HUES6 (cell line): ENCODE data around the gene PCDHGB4.
"Not testable (repeated sequence)": the region's sequence is repeated elsewhere in the genome, so short reads cannot be mapped to it uniquely, and the experiment has no call there.

Experiments used
- H3K27ac ChIP-seq: 2 replicates; pipeline ENCODE4 v1.7.0; 2013; ENCODE audit warnings: low read depth, mild to moderate bottlenecking, low read length, inconsistent platforms
- H3K27me3 ChIP-seq: 2 replicates; pipeline ENCODE4 v1.6.1; 2013; ENCODE audit warnings: low read length; ENCODE audit not compliant: control insufficient read depth, insufficient read depth
- H3K36me3 ChIP-seq: 2 replicates; pipeline ENCODE4 v1.6.1; 2013; ENCODE audit warnings: low read length; ENCODE audit not compliant: control insufficient read depth, insufficient read depth
- H3K4me1 ChIP-seq: 2 replicates; pipeline ENCODE4 v1.6.1; 2013; ENCODE audit warnings: low read length; ENCODE audit not compliant: control insufficient read depth, insufficient read depth
- H3K4me3 ChIP-seq: 2 replicates; pipeline ENCODE4 v1.5.1; 2013; ENCODE audit warnings: low read depth, low read length
- H3K9ac ChIP-seq: one replicate; pipeline ENCODE4 v1.6.1; 2013; ENCODE audit warnings: mild to moderate bottlenecking, low read length
- H3K9me3 ChIP-seq: 2 replicates; pipeline ENCODE4 v1.6.1; 2013; ENCODE audit warnings: low read depth, low read length; ENCODE audit not compliant: control insufficient read depth, insufficient read depth

PCDHGB4 gene

DNA sequence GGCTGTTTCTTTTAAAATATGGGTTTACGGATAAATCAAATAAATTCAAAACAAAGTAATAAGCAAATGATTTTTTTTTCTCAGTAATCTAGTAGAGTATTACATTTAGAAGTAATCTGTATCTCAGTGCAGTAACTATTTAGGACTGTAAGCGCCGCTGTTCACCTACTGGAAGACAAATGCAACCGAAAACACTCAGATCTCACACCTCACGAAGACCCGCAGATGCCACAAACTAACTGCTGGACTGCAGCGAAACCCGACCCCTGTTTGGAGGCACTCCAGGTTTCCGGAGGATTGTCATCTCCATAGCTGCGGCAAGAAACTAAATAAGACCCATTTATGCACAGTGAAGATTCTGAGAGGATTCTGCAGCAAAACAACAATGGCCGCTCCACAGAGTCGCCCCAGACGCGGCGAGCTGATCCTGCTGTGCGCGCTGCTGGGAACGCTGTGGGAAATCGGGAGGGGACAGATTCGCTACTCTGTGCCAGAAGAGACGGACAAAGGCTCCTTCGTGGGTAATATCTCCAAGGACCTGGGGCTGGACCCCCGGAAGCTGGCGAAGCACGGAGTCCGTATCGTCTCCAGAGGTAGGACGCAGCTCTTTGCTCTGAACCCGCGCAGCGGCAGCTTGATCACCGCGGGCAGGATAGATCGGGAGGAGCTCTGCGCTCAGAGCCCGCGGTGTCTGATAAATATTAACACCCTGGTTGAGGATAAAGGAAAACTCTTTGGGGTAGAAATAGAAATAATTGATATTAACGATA lies 5.1 kb downstream of the PCDHGB4 start, which contains the start of gene PCDHGA8:
Gene PCDHGA8, plus strand, starts transcription at position 205 of the 770 bp plus-strand sequence. Its CDS starts 181 bp downstream, at position 386.
- H3K9ac ChIP-seq, result no peak within 1 kb of the TSS
- H3K4me1 ChIP-seq, result no peaks in the 10 kb centered on the region
- no peak within 1 kb of the TSS for H3K27ac ChIP-seq
- peaks cover 77% of the 10 kb centered on the region for H3K9me3 ChIP-seq
- no peak within 1 kb of the TSS for H3K4me3 ChIP-seq
- peaks cover 36% of the 10 kb centered on the region for H3K36me3 ChIP-seq
- peaks cover 7% of the 10 kb centered on the region; the same call in 1 of the 2 replicates for H3K27me3 ChIP-seq

- Histone ChIP-seq H3K4me1 (no peaks in the 10 kb centered on the region), H3K36me3 (peaks cover 35% of the 10 kb centered on the region), H3K27ac (no peak overlapping the region), H3K4me3 (no peak overlapping the region), H3K9me3 (peaks cover 78% of the 10 kb centered on the region), H3K9ac (no peak overlapping the region), H3K27me3 (peaks cover 4% of the 10 kb centered on the region; the same call in 1 of the 2 replicates)
Observed at GRCh38 chr5:141393267-141393666, 5.8 kb downstream of the PCDHGB4 start.

GRCh38 chr5:141394401-141395187 lies 7.1 kb downstream of the PCDHGB4 start:
- H3K27me3 ChIP-seq, H3K27ac ChIP-seq, H3K4me3 ChIP-seq, H3K4me1 ChIP-seq, H3K9ac ChIP-seq: not testable (repeated sequence)
- Histone ChIP-seq H3K9me3 (peaks cover 78% of the 10 kb centered on the region), H3K36me3 (peaks cover 33% of the 10 kb centered on the region)

DNA sequence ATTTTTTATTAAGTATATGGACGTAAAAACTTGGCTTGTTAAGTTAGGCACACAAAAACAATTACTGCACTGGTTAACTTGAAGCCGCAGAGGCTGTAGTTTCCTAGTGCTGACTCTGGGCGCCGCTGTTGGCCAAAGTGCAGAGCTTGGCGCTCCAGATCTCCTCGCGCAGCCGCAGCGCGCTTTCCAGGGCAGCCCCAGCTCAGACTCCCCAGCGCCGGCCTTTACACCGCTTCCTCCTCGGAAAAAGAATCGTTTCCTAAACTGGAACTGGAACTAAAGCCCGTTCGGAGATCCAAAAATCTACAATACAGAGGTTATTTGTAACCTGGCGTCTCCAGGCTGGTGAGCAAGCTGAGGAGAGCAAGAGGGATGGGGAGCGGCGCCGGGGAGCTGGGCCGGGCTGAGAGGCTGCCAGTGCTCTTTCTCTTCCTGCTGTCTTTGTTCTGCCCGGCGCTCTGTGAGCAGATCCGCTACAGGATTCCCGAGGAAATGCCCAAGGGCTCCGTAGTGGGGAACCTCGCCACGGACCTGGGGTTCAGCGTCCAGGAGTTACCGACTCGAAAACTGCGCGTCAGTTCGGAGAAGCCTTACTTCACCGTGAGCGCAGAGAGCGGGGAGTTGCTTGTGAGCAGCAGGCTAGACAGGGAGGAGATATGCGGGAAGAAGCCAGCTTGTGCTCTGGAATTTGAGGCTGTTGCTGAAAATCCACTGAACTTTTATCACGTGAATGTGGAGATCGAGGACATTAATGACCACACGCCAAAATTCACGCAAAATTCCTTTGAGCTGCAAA lies 10.5 kb downstream of the PCDHGB4 start, which contains the start of gene PCDHGB5:
Gene PCDHGB5, plus strand, starts transcription at position 192 of the 796 bp plus-strand sequence. Its CDS starts 181 bp downstream, at position 373.
- not testable (repeated sequence) for H3K4me1 ChIP-seq, H3K27ac ChIP-seq, H3K27me3 ChIP-seq, H3K9ac ChIP-seq
- peaks cover 14% of the 10 kb centered on the region for H3K36me3 ChIP-seq
- H3K9me3 ChIP-seq, result peaks cover 68% of the 10 kb centered on the region
- peak within 1 kb of the TSS; percentile 40; the same call in 1 of the 2 replicates for H3K4me3 ChIP-seq

DNA sequence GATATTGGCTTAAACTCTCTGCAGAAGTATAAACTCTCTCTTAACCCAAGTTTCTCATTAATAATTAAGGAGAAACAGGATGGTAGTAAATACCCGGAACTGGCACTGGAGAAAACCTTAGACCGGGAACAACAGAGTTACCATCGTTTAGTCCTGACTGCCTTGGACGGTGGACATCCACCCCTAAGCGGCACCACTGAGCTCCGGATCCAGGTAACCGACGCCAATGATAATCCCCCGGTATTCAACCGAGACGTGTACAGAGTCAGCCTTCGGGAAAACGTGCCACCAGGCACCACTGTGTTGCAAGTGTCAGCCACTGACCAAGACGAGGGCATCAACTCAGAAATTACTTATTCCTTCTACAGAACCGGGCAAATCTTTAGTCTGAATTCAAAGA lies 11.1 kb downstream of the PCDHGB4 start:
- Histone ChIP-seq H3K27me3 (no peaks in the 10 kb centered on the region), H3K27ac (no peak overlapping the region), H3K4me1 (no peaks in the 10 kb centered on the region), H3K9ac (no peak overlapping the region), H3K9me3 (peaks cover 67% of the 10 kb centered on the region), H3K4me3 (no peak overlapping the region), H3K36me3 (peaks cover 8% of the 10 kb centered on the region)

DNA sequence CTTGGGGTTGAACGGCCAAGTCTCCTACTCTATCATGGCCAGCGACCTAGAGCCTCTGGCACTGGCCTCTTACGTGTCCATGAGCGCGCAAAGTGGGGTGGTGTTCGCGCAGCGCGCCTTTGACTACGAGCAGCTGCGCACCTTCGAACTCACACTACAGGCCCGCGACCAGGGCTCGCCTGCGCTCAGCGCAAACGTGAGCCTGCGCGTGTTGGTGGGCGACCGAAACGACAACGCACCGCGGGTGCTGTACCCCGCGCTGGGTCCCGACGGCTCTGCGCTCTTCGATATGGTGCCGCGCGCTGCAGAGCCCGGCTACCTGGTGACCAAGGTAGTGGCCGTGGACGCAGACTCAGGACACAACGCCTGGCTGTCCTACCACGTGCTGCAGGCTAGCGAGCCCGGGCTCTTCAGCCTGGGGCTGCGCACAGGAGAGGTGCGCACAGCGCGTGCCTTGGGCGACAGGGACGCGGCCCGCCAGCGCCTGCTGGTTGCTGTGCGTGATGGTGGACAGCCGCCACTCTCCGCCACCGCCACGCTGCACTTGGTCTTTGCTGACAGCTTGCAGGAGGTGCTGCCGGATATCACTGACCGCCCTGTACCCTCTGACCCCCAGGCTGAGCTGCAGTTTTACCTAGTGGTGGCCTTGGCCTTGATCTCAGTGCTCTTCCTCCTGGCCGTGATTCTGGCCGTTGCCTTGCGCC lies 12.2 kb downstream of the PCDHGB4 start:
- Histone ChIP-seq H3K9ac (no peak overlapping the region), H3K36me3 (peaks cover 3% of the 10 kb centered on the region), H3K4me1 (no peaks in the 10 kb centered on the region), H3K4me3 (no peak overlapping the region), H3K9me3 (peaks cover 65% of the 10 kb centered on the region), H3K27me3 (no peaks in the 10 kb centered on the region), H3K27ac (no peak overlapping the region)

DNA sequence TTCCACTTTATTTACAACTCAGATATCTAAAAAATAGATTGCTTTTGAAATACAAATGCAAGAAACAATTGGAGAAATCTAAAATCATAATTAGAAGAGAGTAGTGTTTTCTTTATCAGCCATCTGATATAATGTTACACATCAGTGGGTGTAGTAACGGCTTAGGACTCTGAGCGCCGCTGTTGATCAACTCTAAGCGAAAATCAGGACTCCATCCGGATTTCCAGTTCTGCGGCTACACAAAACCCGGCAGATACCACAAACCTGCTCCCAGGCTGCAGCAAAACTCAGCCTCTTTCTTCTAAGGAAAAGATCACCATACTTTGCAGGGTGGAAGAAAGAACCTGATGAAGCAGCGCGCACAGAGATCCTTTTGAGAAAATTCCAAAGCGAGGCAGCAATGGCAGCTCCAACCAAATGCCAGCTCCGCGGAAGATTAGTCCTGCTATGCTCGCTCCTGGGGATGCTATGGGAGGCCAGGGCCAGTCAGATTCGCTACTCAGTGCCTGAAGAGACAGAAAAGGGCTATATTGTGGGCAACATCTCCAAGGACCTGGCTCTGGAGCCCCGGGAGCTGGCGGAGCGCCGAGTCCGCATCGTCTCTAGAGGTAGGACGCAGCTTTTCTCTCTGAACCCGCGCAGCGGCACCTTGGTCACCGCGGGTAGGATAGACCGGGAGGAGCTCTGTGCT lies 15.2 kb downstream of the PCDHGB4 start, which contains the start of gene PCDHGA9:
Gene PCDHGA9, plus strand, starts transcription at position 226 of the 691 bp plus-strand sequence. Its CDS starts 175 bp downstream, at position 401.
- Histone ChIP-seq H3K9ac (no peak within 1 kb of the TSS), H3K27ac (no peak within 1 kb of the TSS), H3K4me3 (no peak within 1 kb of the TSS), H3K4me1 (no peaks in the 10 kb centered on the region), H3K27me3 (no peaks in the 10 kb centered on the region), H3K9me3 (peaks cover 51% of the 10 kb centered on the region), H3K36me3 (peaks cover 3% of the 10 kb centered on the region)

DNA sequence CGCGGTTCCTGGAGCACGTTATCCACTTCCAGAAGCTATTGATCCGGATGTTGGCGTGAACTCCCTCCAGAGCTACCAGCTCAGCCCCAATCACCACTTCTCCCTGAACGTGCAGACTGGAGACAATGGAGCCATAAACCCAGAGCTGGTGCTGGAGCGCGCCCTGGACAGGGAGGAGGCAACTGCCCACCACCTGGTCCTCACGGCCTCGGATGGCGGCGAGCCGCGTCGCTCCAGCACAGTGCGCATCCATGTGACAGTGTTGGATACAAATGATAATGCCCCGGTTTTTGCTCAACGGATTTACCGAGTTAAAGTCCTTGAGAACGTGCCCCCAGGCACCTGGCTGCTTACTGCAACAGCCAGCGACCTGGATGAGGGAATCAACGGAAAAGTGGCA lies 15.9 kb downstream of the PCDHGB4 start:
- H3K4me3 ChIP-seq, result no peak overlapping the region
- peaks cover 48% of the 10 kb centered on the region for H3K9me3 ChIP-seq
- no peak overlapping the region for H3K9ac ChIP-seq
- no peaks in the 10 kb centered on the region for H3K4me1 ChIP-seq
- peaks cover 3% of the 10 kb centered on the region for H3K36me3 ChIP-seq
- peaks cover 3% of the 10 kb centered on the region for H3K27me3 ChIP-seq
- no peak overlapping the region for H3K27ac ChIP-seq

DNA sequence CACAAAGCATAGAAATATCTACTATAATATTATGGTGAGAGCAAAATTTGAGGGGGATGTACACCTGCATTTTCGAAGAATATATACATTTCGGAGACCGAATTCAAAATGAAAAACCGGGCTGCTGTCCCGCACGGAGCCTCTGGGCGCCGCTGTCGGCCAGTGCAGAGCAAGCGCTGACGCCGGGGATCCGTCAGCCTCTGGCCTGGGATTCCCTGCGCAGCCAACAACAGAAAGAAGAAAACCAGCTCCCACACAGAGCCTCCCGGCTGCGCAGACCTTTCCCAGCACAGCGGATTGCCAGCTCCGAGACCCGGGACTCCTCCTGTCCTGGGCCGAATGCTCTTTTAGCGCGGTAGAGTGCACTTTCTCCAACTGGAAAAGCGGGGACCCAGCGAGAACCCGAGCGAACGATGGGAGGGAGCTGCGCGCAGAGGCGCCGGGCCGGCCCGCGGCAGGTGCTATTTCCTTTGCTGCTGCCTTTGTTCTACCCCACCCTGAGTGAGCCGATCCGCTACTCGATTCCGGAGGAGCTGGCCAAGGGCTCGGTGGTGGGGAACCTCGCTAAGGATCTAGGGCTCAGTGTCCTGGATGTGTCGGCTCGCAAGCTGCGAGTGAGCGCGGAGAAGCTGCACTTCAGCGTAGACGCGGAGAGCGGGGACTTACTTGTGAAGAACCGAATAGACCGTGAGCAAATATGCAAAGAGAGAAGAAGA lies 20.4 kb downstream of the PCDHGB4 start, which contains the start of gene PCDHGB6:
Gene PCDHGB6, plus strand, starts transcription at position 232 of the 716 bp plus-strand sequence. Its CDS starts 182 bp downstream, at position 414.
- not testable (repeated sequence) for H3K27ac ChIP-seq, H3K4me1 ChIP-seq, H3K36me3 ChIP-seq
- peak within 1 kb of the TSS; percentile 10 for H3K9ac ChIP-seq
- H3K4me3 ChIP-seq, result peak within 1 kb of the TSS; percentile 85
- peaks cover 26% of the 10 kb centered on the region for H3K9me3 ChIP-seq
- H3K27me3 ChIP-seq, result peaks cover 17% of the 10 kb centered on the region
